Measurements from ENCODE around the gene CDK15.

CDK15 gene

GRCh38 chr2:201937343-201937742 lies 131.0 kb downstream of the CDK15 start:
- DNase-seq (ENCODE audit: low read depth, low spot score), result no peak

GRCh38 chr2:201938156-201938775 lies 131.9 kb downstream of the CDK15 start:
- DNase-seq (ENCODE audit: low read depth, low spot score), result no peak

GRCh38 chr2:201938781-201939180 lies 132.4 kb downstream of the CDK15 start:
- no peak for DNase-seq (ENCODE audit: low read depth, low spot score)

GRCh38 chr2:201939453-201939941 lies 133.2 kb downstream of the CDK15 start:
- DNase-seq (ENCODE audit: low read depth, low spot score), result no peak

- DNase-seq (ENCODE audit: low read depth, low spot score), result no peak
These were observed 136.2 kb downstream of the CDK15 start for GRCh38 chr2:201942531-201942930.

All from activated naive CD8-positive, alpha-beta T cell treated with anti-CD3 and anti-CD28 coated beads, Interleukin-2, amount 50 U/mL, for 16 hours (primary cell).